Measurements from ENCODE around the gene HEBP2. TPM values are rescaled to one million over a fixed set of nuclear protein-coding genes. Genes with fewer than 3 reads are reported as not detected.

Gene HEBP2
- total RNA-seq, 2 experiments from 2014 or later: 14.0 to 36.2 TPM

- ChIA-PET CTCF (ENCODE audit: unreplicated experiment) (no interaction called here), POLR2A (interaction anchor here (0.5 to 2.4 kb wide), 2 partner anchors 12 to 17 kb away, joined by 3 to 12 read pairs; no protein-coding TSS in a partner anchor)
- intact Hi-C loops (cut with micrococcal nuclease; ENCODE audit: unreplicated experiment): loop anchor here (10.0 kb wide), 1 partner anchor 402 kb away; no protein-coding TSS in a partner anchor
- no peaks in the 10 kb centered on the region for H3K9me2 ChIP-seq (ENCODE audit: insufficient read depth, low read length)
- no peaks in the 10 kb centered on the region for H4K20me1 ChIP-seq (ENCODE audit: insufficient read depth, low read length)
- no peak overlapping the region for H3K4me3 ChIP-seq (ENCODE audit: low read depth, low read length, poor library complexity, severe bottlenecking)
- H3K36me3 ChIP-seq (ENCODE audit: insufficient read depth, low read length): peaks cover 54% of the 10 kb centered on the region
- H3K4me1 ChIP-seq (ENCODE audit: insufficient read depth, low read length, poor library complexity, severe bottlenecking): peaks cover 20% of the 10 kb centered on the region
- H3K4me2 ChIP-seq (ENCODE audit: low read length): peak overlapping the region; percentile 97; the same call in 1 of the 2 replicates
- H2AFZ ChIP-seq (ENCODE audit: low read length): no peak overlapping the region
- no peaks in the 10 kb centered on the region; the same call in 1 of the 2 replicates for H3K79me2 ChIP-seq (ENCODE audit: insufficient read depth, low read depth, low read length)
- H3K9me3 ChIP-seq (ENCODE audit: low read length): no peaks in the 10 kb centered on the region
- H3K27ac ChIP-seq (ENCODE audit: low read depth, low read length, poor library complexity, severe bottlenecking): no peak overlapping the region
- DNase-seq (ENCODE audit: low spot score): peak; percentile 36
- TF ChIP-seq EZH2phosphoT487 (IDR thresholded peaks at IDR 0.05; ENCODE audit: borderline replicate concordance, low read depth, low read length): no peak
- peak; percentile 53 for TF ChIP-seq CTCF (conservative IDR thresholded peaks at IDR 0.05; ENCODE audit: low read length)
- BruUV-seq (replicated peaks): TSS peak; percentile 53
Measured at GRCh38 chr6:138406443-138406842, 2.4 kb downstream of the HEBP2 start.

- Histone ChIP-seq H3K79me2 (ENCODE audit: insufficient read depth, low read depth, low read length) (no peaks in the 10 kb centered on the region; the same call in 1 of the 2 replicates), H3K4me3 (ENCODE audit: low read depth, low read length, poor library complexity, severe bottlenecking) (no peak overlapping the region), H3K4me2 (ENCODE audit: low read length) (no peak overlapping the region), H3K9me2 (ENCODE audit: insufficient read depth, low read length) (no peaks in the 10 kb centered on the region), H3K27ac (ENCODE audit: low read depth, low read length, poor library complexity, severe bottlenecking) (no peak overlapping the region), H3K36me3 (ENCODE audit: insufficient read depth, low read length) (peaks cover 81% of the 10 kb centered on the region), H2AFZ (ENCODE audit: low read length) (no peak overlapping the region), H3K4me1 (ENCODE audit: insufficient read depth, low read length, poor library complexity, severe bottlenecking) (peaks cover 12% of the 10 kb centered on the region), H4K20me1 (ENCODE audit: insufficient read depth, low read length) (no peaks in the 10 kb centered on the region), H3K9me3 (ENCODE audit: low read length) (no peaks in the 10 kb centered on the region)
- ChIA-PET POLR2A (interaction anchor here (0.6 to 1.0 kb wide), 7 partner anchors 9 to 706 kb away, joined by 3 to 5 read pairs (median 3); no protein-coding TSS in a partner anchor), CTCF (ENCODE audit: unreplicated experiment) (no interaction called here)
- intact Hi-C loops (cut with micrococcal nuclease; ENCODE audit: unreplicated experiment): no loop called here
- TF ChIP-seq EZH2phosphoT487 (IDR thresholded peaks at IDR 0.05; ENCODE audit: borderline replicate concordance, low read depth, low read length): no peak
- TF ChIP-seq CTCF (conservative IDR thresholded peaks at IDR 0.05; ENCODE audit: low read length): no peak
- no peak for DNase-seq (ENCODE audit: low spot score)
- TSS peak; percentile 5 for BruUV-seq (replicated peaks)
Measured at GRCh38 chr6:138410048-138410735, 6.2 kb downstream of the HEBP2 start.

All from OCI-LY7 (cell line).